ENCODE results near the gene EPS8.

DNA sequence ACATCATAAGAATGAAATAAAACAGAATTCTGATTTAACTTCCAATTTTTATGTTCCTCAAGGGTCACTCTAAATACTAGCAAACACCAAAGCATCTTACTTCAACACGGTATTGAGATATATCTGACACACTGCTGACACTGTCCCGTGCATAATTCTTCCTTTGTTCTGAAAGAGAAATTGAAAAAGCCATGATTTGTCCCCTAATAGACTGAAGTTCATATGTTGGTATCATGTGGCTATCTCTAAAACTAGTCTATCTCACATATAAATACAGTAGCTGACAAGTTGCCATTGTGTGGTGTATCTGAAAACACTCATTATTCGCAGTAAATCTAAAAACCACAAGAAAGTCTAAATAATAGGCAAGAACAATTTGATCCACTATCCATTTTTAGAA is 118.4 kb downstream of the EPS8 start:
- TF ChIP-seq, protein P1, sequence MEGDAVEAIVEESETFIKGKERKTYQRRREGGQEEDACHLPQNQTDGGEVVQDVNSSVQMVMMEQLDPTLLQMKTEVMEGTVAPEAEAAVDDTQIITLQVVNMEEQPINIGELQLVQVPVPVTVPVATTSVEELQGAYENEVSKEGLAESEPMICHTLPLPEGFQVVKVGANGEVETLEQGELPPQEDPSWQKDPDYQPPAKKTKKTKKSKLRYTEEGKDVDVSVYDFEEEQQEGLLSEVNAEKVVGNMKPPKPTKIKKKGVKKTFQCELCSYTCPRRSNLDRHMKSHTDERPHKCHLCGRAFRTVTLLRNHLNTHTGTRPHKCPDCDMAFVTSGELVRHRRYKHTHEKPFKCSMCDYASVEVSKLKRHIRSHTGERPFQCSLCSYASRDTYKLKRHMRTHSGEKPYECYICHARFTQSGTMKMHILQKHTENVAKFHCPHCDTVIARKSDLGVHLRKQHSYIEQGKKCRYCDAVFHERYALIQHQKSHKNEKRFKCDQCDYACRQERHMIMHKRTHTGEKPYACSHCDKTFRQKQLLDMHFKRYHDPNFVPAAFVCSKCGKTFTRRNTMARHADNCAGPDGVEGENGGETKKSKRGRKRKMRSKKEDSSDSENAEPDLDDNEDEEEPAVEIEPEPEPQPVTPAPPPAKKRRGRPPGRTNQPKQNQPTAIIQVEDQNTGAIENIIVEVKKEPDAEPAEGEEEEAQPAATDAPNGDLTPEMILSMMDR (IDR thresholded peaks at IDR 0.05): no peak
- no peak for TF ChIP-seq POLR2A (IDR thresholded peaks at IDR 0.05)

All from vagina (tissue), 2 donors.